Measurements from ENCODE around the gene PTPRN2.

Gene PTPRN2

DNA sequence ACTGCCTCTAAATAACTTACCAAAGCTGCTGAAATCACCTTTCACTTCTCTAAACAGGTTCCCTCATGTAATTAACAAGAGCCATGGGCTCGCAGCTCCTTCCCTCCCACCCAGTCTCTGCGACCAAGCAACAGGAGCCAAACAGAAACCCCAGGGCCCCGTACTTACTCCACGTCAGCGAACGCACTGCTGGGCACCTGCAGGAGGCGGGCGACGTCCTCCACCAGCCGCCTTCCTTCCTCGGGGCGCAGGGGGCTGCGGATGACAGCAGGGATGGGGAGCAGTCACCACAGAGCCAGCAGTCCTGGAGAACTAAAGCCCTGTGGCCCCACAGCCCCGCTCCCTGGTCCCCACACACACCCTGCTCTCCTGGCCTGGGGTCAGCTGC is 477.0 kb downstream of the PTPRN2 start:
- in situ Hi-C loops (cut with MboI; ENCODE audit: low pct_unique_long_range_greater_than_20kb, low sequenced_read_pairs, unreplicated experiment), result no loop called here
- TF ChIP-seq, protein P1, sequence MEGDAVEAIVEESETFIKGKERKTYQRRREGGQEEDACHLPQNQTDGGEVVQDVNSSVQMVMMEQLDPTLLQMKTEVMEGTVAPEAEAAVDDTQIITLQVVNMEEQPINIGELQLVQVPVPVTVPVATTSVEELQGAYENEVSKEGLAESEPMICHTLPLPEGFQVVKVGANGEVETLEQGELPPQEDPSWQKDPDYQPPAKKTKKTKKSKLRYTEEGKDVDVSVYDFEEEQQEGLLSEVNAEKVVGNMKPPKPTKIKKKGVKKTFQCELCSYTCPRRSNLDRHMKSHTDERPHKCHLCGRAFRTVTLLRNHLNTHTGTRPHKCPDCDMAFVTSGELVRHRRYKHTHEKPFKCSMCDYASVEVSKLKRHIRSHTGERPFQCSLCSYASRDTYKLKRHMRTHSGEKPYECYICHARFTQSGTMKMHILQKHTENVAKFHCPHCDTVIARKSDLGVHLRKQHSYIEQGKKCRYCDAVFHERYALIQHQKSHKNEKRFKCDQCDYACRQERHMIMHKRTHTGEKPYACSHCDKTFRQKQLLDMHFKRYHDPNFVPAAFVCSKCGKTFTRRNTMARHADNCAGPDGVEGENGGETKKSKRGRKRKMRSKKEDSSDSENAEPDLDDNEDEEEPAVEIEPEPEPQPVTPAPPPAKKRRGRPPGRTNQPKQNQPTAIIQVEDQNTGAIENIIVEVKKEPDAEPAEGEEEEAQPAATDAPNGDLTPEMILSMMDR (IDR thresholded peaks at IDR 0.05; ENCODE audit: extremely low read depth, insufficient read depth, missing control alignments), result no peak
- DNase-seq (ENCODE audit: low spot score), result no peak

DNA sequence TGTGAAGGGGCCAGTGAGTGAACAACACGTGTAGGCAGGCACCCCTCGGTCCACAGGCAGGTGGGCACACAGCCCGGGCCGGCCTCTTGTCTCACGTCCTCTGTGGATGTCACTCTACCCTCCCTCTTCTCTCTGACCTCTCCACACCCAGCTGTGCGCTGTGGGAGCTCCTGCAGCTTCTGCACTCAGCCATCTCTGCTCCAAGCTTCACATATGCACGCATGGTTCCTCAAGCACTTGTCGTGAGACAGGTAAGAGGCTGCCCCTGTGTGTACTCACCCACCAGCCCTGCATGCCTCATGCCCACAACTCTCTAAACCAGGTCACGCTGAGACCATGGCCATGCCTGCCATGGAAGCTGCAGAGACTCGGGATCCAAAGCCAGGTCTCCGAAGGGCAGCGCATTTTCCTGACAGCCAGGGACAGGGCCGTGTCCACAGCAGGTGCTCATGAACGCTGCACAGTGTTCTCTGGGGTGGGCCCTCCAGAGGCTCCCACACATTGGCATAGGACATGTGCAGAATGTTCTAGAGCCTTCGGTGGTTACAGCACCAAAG is 477.5 kb downstream of the PTPRN2 start:
- in situ Hi-C loops (cut with MboI; ENCODE audit: low pct_unique_long_range_greater_than_20kb, low sequenced_read_pairs, unreplicated experiment), result no loop called here
- TF ChIP-seq, protein P1 (IDR thresholded peaks at IDR 0.05; ENCODE audit: extremely low read depth, insufficient read depth, missing control alignments), result no peak

DNA sequence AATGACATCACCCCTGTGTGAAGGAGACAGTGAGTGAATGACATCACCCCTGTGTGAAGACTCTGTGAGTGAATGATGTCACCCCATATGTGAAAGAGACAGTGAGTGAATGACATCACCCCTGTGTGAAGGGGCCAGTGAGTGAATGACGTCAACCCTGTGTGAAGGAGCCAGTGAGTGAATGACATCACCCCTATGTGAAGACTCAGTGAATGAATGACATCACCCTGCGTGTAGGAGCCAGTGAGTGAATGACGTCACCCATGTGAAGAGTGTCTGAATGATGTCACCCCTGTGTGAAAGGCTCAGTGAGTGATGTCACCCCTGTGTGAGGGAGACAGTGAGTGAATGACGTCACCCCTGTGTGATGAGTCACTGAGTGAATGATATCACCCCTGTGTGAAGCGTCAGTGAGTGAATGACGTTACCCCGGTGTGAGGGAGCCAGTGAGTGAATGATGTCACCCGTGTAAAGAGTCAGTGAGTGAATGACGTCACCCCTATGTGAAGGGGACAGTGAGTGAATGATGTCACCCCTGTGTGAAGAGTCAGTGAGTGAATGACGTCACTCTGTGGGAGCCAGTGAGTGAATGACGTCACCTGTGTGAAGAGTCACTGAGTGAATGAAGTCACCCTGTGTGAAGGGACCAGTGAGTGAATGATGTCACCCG is 478.1 kb downstream of the PTPRN2 start:
- DNase-seq (ENCODE audit: low spot score), result no peak
- TF ChIP-seq, protein P1 (IDR thresholded peaks at IDR 0.05; ENCODE audit: extremely low read depth, insufficient read depth, missing control alignments), result no peak
- in situ Hi-C loops (cut with MboI; ENCODE audit: low pct_unique_long_range_greater_than_20kb, low sequenced_read_pairs, unreplicated experiment), result no loop called here

More for the DNA sequence above, 477.5 kb downstream of the PTPRN2 start:
- DNase-seq (ENCODE audit: low spot score), result no peak

DNA sequence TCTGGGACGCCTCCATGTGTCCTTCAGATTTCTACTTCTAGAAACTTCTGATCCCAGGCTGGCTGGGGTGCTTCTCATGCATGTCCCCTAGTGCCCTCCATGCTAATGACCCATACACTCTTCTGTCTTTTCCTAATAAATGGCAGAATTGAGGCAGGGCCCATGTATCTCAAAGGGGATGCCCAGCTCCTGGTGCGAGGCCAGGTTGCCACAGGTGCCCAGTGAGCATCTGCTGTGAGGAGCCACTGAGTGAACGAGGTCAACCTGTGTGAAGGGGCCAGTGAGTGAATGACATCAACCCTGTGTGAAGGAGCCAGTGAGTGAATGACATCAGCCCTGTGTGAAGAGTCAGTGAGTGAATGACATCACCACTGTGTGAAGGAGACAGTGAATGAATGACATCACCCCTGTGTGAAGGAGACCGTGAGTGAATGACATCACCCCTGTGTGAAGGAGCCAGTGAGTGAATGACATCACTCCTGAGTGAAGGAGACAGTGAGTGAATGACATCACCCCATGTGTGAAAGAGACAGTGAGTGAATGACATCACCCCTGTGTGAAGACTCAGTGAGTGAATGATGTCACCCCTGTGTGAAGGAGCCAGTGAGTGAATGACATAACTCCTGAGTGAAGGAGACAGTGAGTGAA is 478.9 kb downstream of the PTPRN2 start:
- TF ChIP-seq, protein P1 (IDR thresholded peaks at IDR 0.05; ENCODE audit: extremely low read depth, insufficient read depth, missing control alignments), result no peak
- no peak for DNase-seq (ENCODE audit: low spot score)
- in situ Hi-C loops (cut with MboI; ENCODE audit: low pct_unique_long_range_greater_than_20kb, low sequenced_read_pairs, unreplicated experiment), result no loop called here

DNA sequence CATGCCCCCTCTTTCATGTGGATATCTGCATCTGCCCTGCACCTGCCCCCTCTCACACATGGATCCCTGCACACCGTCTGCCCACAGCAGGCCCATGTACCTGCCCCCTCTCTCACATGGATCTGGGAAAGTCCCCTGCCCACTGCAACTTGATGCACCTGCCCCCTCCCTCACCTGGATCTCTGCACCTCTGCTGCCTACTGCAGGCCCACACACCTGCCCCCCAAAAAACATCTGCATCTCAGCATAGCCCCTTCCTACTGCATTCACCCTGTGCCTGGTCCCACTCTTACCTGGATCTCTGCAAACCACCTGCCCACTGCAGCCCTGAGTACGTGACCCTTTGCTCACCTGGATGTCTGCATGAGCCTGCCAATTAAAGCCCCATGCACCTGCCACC is 479.8 kb downstream of the PTPRN2 start:
- DNase-seq (ENCODE audit: low spot score), result no peak
- in situ Hi-C loops (cut with MboI; ENCODE audit: low pct_unique_long_range_greater_than_20kb, low sequenced_read_pairs, unreplicated experiment), result no loop called here
- TF ChIP-seq, protein P1 (IDR thresholded peaks at IDR 0.05; ENCODE audit: extremely low read depth, insufficient read depth, missing control alignments), result no peak

DNA sequence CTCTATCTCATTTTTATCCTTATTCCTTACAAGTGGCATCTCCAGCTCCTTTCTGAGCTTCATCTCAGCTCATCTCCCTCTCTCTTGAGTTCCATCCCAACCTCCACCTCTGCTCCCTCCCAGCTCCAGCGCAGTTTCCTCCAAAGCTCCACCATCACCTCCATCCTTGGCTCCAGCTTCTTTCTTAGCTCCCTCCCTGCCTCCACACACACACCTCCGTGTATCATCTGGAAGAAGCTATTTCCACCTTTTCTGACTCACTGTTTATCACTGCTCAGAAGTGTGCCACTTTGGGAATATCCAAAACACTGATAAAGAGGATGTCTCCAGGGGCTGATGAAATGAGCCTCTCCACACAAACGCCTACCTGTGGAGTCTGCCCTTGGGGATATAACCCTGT is 481.4 kb downstream of the PTPRN2 start:
- no peak for DNase-seq (ENCODE audit: low spot score)
- in situ Hi-C loops (cut with MboI; ENCODE audit: low pct_unique_long_range_greater_than_20kb, low sequenced_read_pairs, unreplicated experiment), result no loop called here
- TF ChIP-seq, protein P1 (IDR thresholded peaks at IDR 0.05; ENCODE audit: extremely low read depth, insufficient read depth, missing control alignments), result no peak
